ENCODE data around the gene AGBL4. TPM values are rescaled to one million over a fixed set of nuclear protein-coding genes. Genes with fewer than 3 reads are reported as not detected.

AGBL4 gene
- total and polyA plus RNA-seq, 9 of the 15 experiments (the other 6 are each of a cell fraction or from before 2014, with no cell fraction given): 0.11 TPM; not detected in 7

DNA sequence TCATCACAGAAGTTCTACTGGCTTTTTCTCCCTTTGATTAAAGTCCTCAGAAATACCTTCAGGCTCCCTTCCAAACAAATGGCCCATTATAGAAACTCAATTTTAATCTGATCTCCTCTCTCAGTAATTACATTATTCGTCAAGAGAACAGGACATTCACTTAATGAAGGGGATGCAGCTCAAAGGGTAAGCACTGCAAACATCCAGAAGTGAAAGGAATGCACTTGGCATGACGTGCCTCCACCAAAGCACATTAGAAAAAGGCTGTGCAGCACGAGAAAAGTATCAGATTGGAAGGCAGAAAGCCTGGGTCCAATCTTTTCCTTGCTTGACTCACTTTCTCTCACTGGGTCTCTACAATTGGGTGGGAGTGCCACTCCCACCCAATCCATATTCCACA, 1024.4 kb downstream of the AGBL4 start:
- Histone ChIP-seq H4K20me1 (replicated peaks; ENCODE audit: control insufficient read depth, insufficient read depth, low read length) (no peaks in the 10 kb centered on the region), H3K79me2 (ENCODE audit: control insufficient read depth, insufficient read depth, low read length) (no peaks in the 10 kb centered on the region), H3K4me3 (no peak overlapping the region), H3K27me3 (ENCODE audit: control insufficient read depth in 2 of 2, insufficient read depth in 2 of 2, low read length in 2 of 2) (no peaks in the 10 kb centered on the region), H2AFZ (ENCODE audit: low read depth, low read length) (no peak overlapping the region), H3K36me3 (ENCODE audit: control insufficient read depth, insufficient read depth, low read length) (no peaks in the 10 kb centered on the region), H3K9ac (ENCODE audit: insufficient read depth in 1 of 2, low read depth in 2 of 2, low read length in 2 of 2) (no peak overlapping the region), H3K27ac (ENCODE audit: extremely low read depth, low read depth, low read length) (no peak overlapping the region), H3K4me1 (replicated peaks in 1 of 2; ENCODE audit: control insufficient read depth in 2 of 2, insufficient read depth in 2 of 2, low read length in 2 of 2) (no peaks in the 10 kb centered on the region), H3K4me2 (ENCODE audit: insufficient read depth, low read length) (no peak overlapping the region), H3K9me3 (replicated peaks; ENCODE audit: control insufficient read depth, insufficient read depth, low read depth, low read length) (peaks cover 2% of the 10 kb centered on the region), H3K9me1 (ENCODE audit: control insufficient read depth, insufficient read depth, low read length) (no peaks in the 10 kb centered on the region)
- POLR2A ChIA-PET: no interaction called here
- 0% methylated on average over 3 of the region's 3 CpGs for WGBS (ENCODE audit: insufficient coverage, low coverage, missing lambda C conversion rate)
- TF ChIP-seq FOXM1 (IDR thresholded peaks at IDR 0.05; ENCODE audit: low read depth) (no peak), FOXM1 (CRISPR knock-in tag; IDR thresholded peaks at IDR 0.05; ENCODE audit: low read depth) (no peak), KAT8 (IDR thresholded peaks at IDR 0.05; ENCODE audit: low read depth) (no peak), PREB (CRISPR knock-in tag; IDR thresholded peaks at IDR 0.05) (no peak), CTBP1 (IDR thresholded peaks at IDR 0.05; ENCODE audit: borderline replicate concordance) (no peak), SMAD4 (CRISPR knock-in tag; conservative IDR thresholded peaks at IDR 0.05) (no peak), ZFP30 (CRISPR knock-in tag; IDR thresholded peaks at IDR 0.05; ENCODE audit: borderline replicate concordance) (no peak), HCFC1 (IDR thresholded peaks at IDR 0.05; ENCODE audit: low read depth, low read length) (no peak), TCF15 (CRISPR knock-in tag; IDR thresholded peaks at IDR 0.05) (no peak), CBFA2T2 (conservative IDR thresholded peaks at IDR 0.05) (no peak), ZNF589 (CRISPR knock-in tag; IDR thresholded peaks at IDR 0.05; ENCODE audit: low read depth) (no peak), TSHZ1 (CRISPR knock-in tag; IDR thresholded peaks at IDR 0.05) (no peak), ELF2 (CRISPR knock-in tag; IDR thresholded peaks at IDR 0.05) (no peak), ZEB2 (IDR thresholded peaks at IDR 0.05) (no peak), ZNF311 (CRISPR knock-in tag; IDR thresholded peaks at IDR 0.05) (no peak), GMEB1 (CRISPR knock-in tag; IDR thresholded peaks at IDR 0.05) (no peak), EGR1 (conservative IDR thresholded peaks at IDR 0.05) (no peak), ZKSCAN3 (CRISPR knock-in tag; IDR thresholded peaks at IDR 0.05) (no peak)
- in situ Hi-C loops (cut with MboI): no loop called here
- FAIRE-seq (no peak), DNase-seq (ENCODE audit: extremely low read depth in 1 of 4, low spot score in 3 of 4) (no peak), ATAC-seq (no peak)
- no TSS peak for BruUV-seq (replicated peaks)
- intact Hi-C loops (cut with micrococcal nuclease): no loop called here
- CTCF ChIA-PET (ENCODE audit: low intra/inter-chr PET ratio): no interaction called here
